Measurements from ENCODE around the gene ZFAND3.

- TF ChIP-seq CTCF (IDR thresholded peaks at IDR 0.05) (no peak), POLR2A (IDR thresholded peaks at IDR 0.05) (no peak)
Measured at GRCh38 chr6:38176797-38177751, 357.5 kb downstream of the ZFAND3 start.

Measured in Peyer's patch (tissue), 4 donors.